NB4 (cell line): ENCODE measurements around the gene ERBIN.
"Not testable (repeated sequence)": the region's sequence is repeated elsewhere in the genome, so short reads cannot be mapped to it uniquely, and the experiment has no call there.

Source experiments
- DNase-seq: peaks from one replicate; pipeline ENCODE4 v3.0.0; 2010; ENCODE audit warnings: low read depth
- H3K4me3 ChIP-seq: one replicate; pipeline ENCODE4 v1.5.1; 2011; ENCODE audit warnings: mild to moderate bottlenecking, low read depth, low read length, moderate library complexity
- MYC ChIP-seq: IDR thresholded peaks from 2 replicates; pipeline ENCODE4 v1.6.1; 2011; ENCODE audit warnings: low read depth, low read length
- POLR2A ChIP-seq: IDR thresholded peaks from 2 replicates; pipeline ENCODE4 v1.6.1; 2011; ENCODE audit warnings: mild to moderate bottlenecking; ENCODE audit not compliant: insufficient read length; ENCODE audit errors: extremely low read depth
- TF ChIP-seq, protein P1 (sequence below): IDR thresholded peaks from one replicate; pipeline ENCODE4 v1.5.1; 2012; ENCODE audit warnings: low read depth, low read length
- TF ChIP-seq, protein P2 (sequence below): IDR thresholded peaks from 2 replicates; pipeline ENCODE4 v1.6.1; 2011; ENCODE audit warnings: low read depth, low read length

Gene ERBIN

DNA sequence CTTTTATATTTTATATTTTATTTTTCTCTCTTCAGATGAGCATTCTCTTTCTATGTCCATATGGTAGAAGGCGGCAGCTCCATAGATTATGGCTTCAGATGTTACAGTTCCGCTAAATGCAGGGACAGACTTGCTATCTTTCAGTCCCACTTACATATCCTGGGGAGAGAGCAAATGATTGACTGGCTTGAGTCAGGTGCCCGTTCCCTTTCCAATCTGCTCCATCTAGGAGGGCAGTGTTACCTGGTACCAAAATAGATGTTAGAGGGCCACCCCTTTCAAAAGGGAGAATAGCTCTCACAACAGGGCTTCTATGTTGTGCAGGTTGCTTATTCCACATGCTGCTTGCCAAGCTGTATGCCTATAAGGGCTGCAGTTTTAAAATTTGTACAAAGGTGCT lies 45.3 kb downstream of the ERBIN start:
- DNase-seq = no peak
- no peak overlapping the region for H3K4me3 ChIP-seq
- TF ChIP-seq, protein P1, sequence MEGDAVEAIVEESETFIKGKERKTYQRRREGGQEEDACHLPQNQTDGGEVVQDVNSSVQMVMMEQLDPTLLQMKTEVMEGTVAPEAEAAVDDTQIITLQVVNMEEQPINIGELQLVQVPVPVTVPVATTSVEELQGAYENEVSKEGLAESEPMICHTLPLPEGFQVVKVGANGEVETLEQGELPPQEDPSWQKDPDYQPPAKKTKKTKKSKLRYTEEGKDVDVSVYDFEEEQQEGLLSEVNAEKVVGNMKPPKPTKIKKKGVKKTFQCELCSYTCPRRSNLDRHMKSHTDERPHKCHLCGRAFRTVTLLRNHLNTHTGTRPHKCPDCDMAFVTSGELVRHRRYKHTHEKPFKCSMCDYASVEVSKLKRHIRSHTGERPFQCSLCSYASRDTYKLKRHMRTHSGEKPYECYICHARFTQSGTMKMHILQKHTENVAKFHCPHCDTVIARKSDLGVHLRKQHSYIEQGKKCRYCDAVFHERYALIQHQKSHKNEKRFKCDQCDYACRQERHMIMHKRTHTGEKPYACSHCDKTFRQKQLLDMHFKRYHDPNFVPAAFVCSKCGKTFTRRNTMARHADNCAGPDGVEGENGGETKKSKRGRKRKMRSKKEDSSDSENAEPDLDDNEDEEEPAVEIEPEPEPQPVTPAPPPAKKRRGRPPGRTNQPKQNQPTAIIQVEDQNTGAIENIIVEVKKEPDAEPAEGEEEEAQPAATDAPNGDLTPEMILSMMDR = no peak
- TF ChIP-seq MYC = no peak

DNA sequence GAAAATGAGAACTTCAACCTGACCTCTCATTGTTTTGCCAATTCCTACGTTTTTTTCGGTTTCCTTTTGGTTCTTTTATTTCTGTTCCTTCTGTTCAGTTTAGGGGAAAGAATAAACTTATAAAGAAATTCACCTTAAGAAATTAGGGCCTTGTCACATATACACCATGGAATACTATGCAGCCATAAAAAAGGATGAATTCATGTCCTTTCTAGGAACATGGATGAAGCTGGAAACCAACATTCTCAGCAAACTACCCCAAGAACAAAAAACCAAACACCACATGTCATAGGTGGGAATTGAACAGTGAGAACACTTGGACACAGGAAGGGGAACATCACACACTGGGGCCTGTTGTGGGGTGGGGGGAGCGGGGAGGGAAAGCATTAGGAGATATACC lies 46.5 kb downstream of the ERBIN start:
- H3K4me3 ChIP-seq, DNase-seq: not testable (repeated sequence)

DNA sequence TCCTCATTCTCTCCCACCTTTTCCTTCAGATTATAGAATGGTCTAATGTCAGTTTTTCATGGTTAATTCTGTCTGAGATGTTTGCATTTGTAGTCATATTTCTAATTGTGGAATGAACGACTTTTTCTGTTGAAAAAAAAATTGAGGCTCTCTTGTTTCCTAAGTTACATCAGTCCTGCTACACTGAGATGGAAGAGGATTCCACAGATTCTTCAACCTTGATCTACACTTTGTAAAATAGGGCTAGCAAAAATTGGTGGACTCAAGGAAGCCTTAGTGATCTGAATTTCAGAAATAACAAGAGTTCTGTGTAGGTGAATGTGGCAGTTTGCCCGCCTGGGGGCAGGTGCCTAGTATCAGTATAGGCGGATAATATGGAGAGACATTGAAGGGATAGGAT lies 51.9 kb downstream of the ERBIN start:
- DNase-seq = no peak
- H3K4me3 ChIP-seq = no peak overlapping the region
- TF ChIP-seq, protein P1 = no peak
- TF ChIP-seq, protein P2, sequence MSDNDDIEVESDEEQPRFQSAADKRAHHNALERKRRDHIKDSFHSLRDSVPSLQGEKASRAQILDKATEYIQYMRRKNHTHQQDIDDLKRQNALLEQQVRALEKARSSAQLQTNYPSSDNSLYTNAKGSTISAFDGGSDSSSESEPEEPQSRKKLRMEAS = no peak
- no peak for TF ChIP-seq MYC
- TF ChIP-seq POLR2A = no peak

DNA sequence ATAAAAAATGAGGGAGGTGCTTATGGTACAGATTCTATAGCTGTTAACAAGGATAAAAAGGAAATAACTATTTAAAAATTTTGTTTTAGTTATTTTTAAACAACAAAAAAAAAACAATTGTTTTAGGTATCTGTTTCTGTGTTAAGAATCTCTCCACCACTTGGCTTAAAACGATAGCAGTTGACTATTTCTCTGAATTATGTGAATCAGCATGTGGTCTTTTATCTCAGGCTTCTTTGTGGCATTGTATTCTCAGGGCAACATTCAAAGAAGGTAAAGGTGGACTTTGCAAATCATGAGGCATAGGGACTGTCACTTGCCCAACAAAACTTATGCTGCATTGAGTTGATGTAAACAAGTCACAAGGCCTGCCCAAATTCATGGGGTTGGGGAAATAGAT lies 55.2 kb downstream of the ERBIN start:
- no peak for TF ChIP-seq MYC
- TF ChIP-seq, protein P2 = no peak
- no peak for TF ChIP-seq POLR2A
- TF ChIP-seq, protein P1 = no peak
- no peak overlapping the region for H3K4me3 ChIP-seq
- no peak for DNase-seq

DNA sequence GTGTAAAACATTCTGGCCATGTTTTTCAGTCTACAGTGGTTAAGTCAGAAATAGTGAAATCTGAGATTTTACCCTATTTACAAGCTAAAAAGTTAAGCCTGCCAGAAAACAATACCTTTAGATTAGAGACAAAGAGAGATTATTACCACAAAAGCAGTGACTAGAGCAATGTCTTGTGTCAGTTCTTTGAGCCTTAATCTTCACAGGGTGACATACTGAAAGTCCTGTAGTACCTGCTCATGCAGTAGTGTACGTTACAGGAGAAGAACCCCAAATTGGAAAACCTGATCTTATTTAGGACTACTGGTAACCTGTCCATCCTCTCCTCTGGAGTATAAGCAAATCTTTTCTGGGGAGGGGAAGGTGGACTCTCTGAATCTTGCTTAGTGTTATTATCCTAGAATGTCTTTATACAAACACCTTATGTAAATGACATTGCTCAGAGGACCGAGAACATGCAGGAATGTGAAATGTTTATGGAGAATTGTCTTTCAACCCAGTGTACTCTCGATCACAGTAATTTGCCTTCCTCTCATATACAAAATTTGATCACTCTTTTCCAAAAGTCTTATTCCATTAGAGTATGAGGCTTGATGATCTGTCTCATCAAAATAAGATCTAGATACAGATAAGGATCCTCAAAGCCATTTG lies 55.7 kb downstream of the ERBIN start:
- TF ChIP-seq POLR2A (no peak), MYC (no peak)
- TF ChIP-seq, protein P2 = no peak
- TF ChIP-seq, protein P1 = no peak
- H3K4me3 ChIP-seq = no peak overlapping the region
- DNase-seq = no peak

DNA sequence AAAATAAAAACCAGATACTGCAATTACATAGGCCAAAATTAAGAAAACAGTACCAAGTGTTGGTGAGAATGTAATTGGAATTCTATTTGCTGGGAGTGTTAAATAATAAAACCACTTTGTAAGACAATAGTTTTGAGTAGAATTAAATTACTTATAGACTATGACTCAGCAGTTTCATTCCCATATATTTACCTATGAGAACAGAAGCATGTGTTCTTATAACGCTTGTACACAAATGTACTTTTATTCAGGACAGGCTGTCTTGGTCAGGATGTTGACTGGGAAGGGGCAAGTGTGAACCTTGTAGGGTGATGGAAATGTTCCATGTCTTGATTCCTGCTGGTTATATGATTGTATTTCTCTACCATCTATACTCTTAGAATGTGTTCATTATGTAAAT lies 56.3 kb downstream of the ERBIN start:
- no peak overlapping the region for H3K4me3 ChIP-seq
- DNase-seq = no peak
- TF ChIP-seq MYC (no peak), POLR2A (no peak)
- TF ChIP-seq, protein P2 = no peak
- TF ChIP-seq, protein P1 = no peak
